Aorta (tissue), 4 donors: ENCODE data around the gene GPR55. TPM values are rescaled to one million over a fixed set of nuclear protein-coding genes. Genes with fewer than 3 reads are reported as not detected.

Source experiments
- polyA plus RNA-seq, 2 donors: library from polyadenylated mRNA; stranded (reverse); fragments of 200-250 nt; gene quantifications; one replicate each; pipeline ENCODE4 v1.2.3, GENCODE V29; 2013
- total RNA-seq, 2 donors: library from RNA; stranded (reverse); fragmentation: NEBNext Ultra II Directional; extraction: Animal tissue kit (Norgen Biotek cat#: 25700); gene quantifications; one replicate each; pipeline ENCODE4 v1.2.1, GENCODE V29; 2021
- donor health status: healthy with polysubstance abuse.
- donor health status: Bipolar disorder and iron deficiency.
- donor health status: DM: no; HTN: no; CAD: no.
- donor health status: DM: yes; HTN: yes; CAD: no.

GPR55 gene
- total and polyA plus RNA-seq, 4 donors = 0.18 TPM; not detected in 3

Other genes starting within 250 kb of the GPR55 start
- gene CAB39, start 212.4 kb downstream of the GPR55 start, total RNA-seq = 10 to 100 TPM; 80.4 to 81.1 TPM
- 10 to 100 TPM; 27.3 to 57.8 TPM for gene CAB39, start 212.4 kb downstream of the GPR55 start, polyA plus RNA-seq
- gene ITM2C, start 60.3 kb downstream of the GPR55 start, total RNA-seq = 10 to 100 TPM; 59.6 to 99.5 TPM
- 100 to 1,000 TPM in 1 of 2 donors, 10 to 100 TPM in 1; 81.5 to 117 TPM for gene ITM2C, start 60.3 kb downstream of the GPR55 start, polyA plus RNA-seq
- gene SPATA3, start 70.9 kb upstream of the GPR55 start, total RNA-seq = not detected
- gene SPATA3, start 70.9 kb upstream of the GPR55 start, polyA plus RNA-seq = not detected
- gene C2orf72, start 112.3 kb upstream of the GPR55 start, total RNA-seq = under 1 TPM in 1 of 2 donors, not detected in 1; 0.15 TPM
- 1 to 10 TPM in 1 of 2 donors, under 1 TPM in 1; 0.13 to 2.4 TPM for gene C2orf72, start 112.3 kb upstream of the GPR55 start, polyA plus RNA-seq
- gene PSMD1, start 131.6 kb upstream of the GPR55 start, total RNA-seq = 10 to 100 TPM; 67.7 to 69.7 TPM
- gene PSMD1, start 131.6 kb upstream of the GPR55 start, polyA plus RNA-seq = 10 to 100 TPM; 27.8 to 35.3 TPM
- gene HTR2B, start 199.8 kb upstream of the GPR55 start, total RNA-seq = 1 to 10 TPM; 2.0 to 5.1 TPM
- gene HTR2B, start 199.8 kb upstream of the GPR55 start, polyA plus RNA-seq = 1 to 10 TPM; 2.8 to 6.6 TPM